ENCODE data around the gene VPS4B. TPM values are rescaled to one million over a fixed set of nuclear protein-coding genes. Genes with fewer than 3 reads are reported as not detected.

Gene VPS4B
- total RNA-seq, 8 experiments from 2014 or later = 21.1 to 47.2 (median 35.3) TPM

Other genes with a start within 250 kb of the VPS4B start
- 10 to 100 TPM in 1 of 8 experiments, 1 to 10 TPM in 6, under 1 TPM in 1; 0.97 to 29.2 (median 5.8) TPM for gene BCL2, start 102.7 kb downstream of the VPS4B start, total RNA-seq
- gene KDSR, start 55.3 kb downstream of the VPS4B start, total RNA-seq = 10 to 100 TPM; 12.3 to 28.1 (median 21.4) TPM
- under 1 TPM in 3 of 8 experiments, not detected in 5; 0.21 to 0.66 (median 0.41) TPM for gene SERPINB5, start 54.5 kb upstream of the VPS4B start, total RNA-seq
- gene SERPINB12, start 119.9 kb upstream of the VPS4B start, total RNA-seq = under 1 TPM in 1 of 8 experiments, not detected in 7; 0.21 TPM
- gene SERPINB13, start 164.9 kb upstream of the VPS4B start, total RNA-seq = under 1 TPM in 5 of 8 experiments, not detected in 3; 0.18 to 0.76 (median 0.73) TPM
- under 1 TPM in 3 of 8 experiments, not detected in 5; 0.14 to 0.99 (median 0.29) TPM for gene SERPINB4, start 221.8 kb upstream of the VPS4B start, total RNA-seq
- under 1 TPM in 2 of 8 experiments, not detected in 6; 0.14 to 0.27 TPM for gene SERPINB3, start 239.4 kb upstream of the VPS4B start, total RNA-seq